ENCODE data around the gene LTN1. TPM values are rescaled to one million over a fixed set of nuclear protein-coding genes. Genes with fewer than 3 reads are reported as not detected.
A peak's percentile ranks its signal among the peaks of the same experiment; 100 is the strongest.

Gene LTN1, protein sequence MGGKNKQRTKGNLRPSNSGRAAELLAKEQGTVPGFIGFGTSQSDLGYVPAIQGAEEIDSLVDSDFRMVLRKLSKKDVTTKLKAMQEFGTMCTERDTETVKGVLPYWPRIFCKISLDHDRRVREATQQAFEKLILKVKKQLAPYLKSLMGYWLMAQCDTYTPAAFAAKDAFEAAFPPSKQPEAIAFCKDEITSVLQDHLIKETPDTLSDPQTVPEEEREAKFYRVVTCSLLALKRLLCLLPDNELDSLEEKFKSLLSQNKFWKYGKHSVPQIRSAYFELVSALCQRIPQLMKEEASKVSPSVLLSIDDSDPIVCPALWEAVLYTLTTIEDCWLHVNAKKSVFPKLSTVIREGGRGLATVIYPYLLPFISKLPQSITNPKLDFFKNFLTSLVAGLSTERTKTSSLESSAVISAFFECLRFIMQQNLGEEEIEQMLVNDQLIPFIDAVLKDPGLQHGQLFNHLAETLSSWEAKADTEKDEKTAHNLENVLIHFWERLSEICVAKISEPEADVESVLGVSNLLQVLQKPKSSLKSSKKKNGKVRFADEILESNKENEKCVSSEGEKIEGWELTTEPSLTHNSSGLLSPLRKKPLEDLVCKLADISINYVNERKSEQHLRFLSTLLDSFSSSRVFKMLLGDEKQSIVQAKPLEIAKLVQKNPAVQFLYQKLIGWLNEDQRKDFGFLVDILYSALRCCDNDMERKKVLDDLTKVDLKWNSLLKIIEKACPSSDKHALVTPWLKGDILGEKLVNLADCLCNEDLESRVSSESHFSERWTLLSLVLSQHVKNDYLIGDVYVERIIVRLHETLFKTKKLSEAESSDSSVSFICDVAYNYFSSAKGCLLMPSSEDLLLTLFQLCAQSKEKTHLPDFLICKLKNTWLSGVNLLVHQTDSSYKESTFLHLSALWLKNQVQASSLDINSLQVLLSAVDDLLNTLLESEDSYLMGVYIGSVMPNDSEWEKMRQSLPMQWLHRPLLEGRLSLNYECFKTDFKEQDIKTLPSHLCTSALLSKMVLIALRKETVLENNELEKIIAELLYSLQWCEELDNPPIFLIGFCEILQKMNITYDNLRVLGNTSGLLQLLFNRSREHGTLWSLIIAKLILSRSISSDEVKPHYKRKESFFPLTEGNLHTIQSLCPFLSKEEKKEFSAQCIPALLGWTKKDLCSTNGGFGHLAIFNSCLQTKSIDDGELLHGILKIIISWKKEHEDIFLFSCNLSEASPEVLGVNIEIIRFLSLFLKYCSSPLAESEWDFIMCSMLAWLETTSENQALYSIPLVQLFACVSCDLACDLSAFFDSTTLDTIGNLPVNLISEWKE (N-terminal part only)
- 32.9 TPM for total RNA-seq (ENCODE audit: unreplicated experiment)
- long read RNA-seq, partial matches to known transcripts: 3 of 4 reads
- long read RNA-seq, other reads (novel, unspliced or antisense): 1 of 4 reads

DNA sequence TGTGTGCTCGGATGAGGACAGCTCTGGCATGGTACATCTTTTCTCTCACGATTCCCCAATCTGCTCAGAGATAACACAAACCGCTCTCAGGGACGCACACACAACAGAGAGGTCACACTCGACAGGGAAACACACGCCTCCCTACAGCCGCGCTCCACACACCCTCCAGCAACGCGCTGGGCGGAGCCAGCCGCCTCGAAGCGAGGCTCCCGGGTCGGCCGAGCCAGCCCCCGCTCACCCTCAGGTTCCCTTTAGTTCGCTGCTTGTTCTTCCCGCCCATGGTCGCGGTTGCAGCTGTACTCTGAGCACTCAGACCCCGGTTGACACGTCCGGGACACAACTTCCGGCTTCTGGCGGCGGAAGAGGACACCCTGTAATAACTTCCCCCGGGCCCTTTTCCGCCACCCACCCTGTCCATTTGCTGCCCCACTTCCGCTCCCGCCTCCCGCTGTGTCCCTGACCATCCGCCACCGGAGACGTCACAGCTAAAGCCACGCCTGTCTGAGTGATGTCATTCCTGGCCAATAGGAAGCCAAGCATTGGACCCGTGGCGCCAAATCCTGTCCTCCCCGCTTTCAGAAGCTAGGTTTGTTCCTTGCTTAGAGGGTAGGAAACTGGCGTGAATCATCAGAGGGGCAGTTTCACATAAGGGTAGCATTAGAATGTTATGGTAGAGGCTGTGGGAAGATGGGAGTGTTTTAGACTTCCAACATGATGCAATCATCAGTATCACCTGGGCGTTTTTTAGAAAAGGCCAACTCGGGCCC lies at the start of gene LTN1:
TSS of gene LTN1 (minus strand) at position 352 of the 767 bp plus-strand sequence. CDS start at position 280, 72 bp downstream.
- peaks cover 3% of the 10 kb centered on the region for H3K27me3 Mint-ChIP-seq (ENCODE audit: unreplicated experiment)
- no peak for TF ChIP-seq CTCF (IDR thresholded peaks at IDR 0.05; ENCODE audit: partially characterized antibody, unreplicated experiment)
- peak within 1 kb of the TSS; percentile 91 for H3K27ac Mint-ChIP-seq (ENCODE audit: unreplicated experiment)
- H3K36me3 Mint-ChIP-seq (ENCODE audit: unreplicated experiment): no peaks in the 10 kb centered on the region
- H3K9me3 Mint-ChIP-seq (ENCODE audit: unreplicated experiment): peaks cover 5% of the 10 kb centered on the region
- peak; percentile 98 for DNase-seq
- peaks cover 2% of the 10 kb centered on the region for H3K4me1 Mint-ChIP-seq (ENCODE audit: low read depth, unreplicated experiment)
- peak within 1 kb of the TSS; percentile 94 for H3K4me3 Mint-ChIP-seq (ENCODE audit: unreplicated experiment)

DNA sequence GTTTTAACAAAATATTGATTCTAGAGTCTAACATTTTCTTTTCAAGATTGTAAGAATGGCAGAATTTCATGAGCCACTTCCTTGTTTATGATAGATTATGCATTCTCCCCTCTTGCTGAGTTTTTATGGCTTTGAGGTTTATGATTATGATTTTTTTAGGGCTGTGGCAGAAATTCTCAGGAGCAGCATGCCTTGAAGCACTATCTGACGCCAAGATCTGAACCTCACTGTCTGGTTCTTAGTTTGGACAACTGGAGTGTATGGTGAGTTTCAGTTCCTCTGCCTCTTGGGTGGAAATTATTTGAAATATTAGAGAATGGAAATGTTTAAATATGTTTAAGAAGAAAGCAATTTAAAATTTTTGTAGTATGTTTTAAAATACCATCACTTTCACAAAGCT lies 42.0 kb upstream of the LTN1 start:
- no peak for TF ChIP-seq CTCF (IDR thresholded peaks at IDR 0.05; ENCODE audit: partially characterized antibody, unreplicated experiment)
- DNase-seq: no peak
- no peaks in the 10 kb centered on the region for H3K9me3 Mint-ChIP-seq (ENCODE audit: unreplicated experiment)
- H3K27me3 Mint-ChIP-seq (ENCODE audit: unreplicated experiment): no peaks in the 10 kb centered on the region
- no peaks in the 10 kb centered on the region for H3K36me3 Mint-ChIP-seq (ENCODE audit: unreplicated experiment)
- no peaks in the 10 kb centered on the region for H3K4me1 Mint-ChIP-seq (ENCODE audit: low read depth, unreplicated experiment)
- H3K27ac Mint-ChIP-seq (ENCODE audit: unreplicated experiment): no peak overlapping the region
- no peak overlapping the region for H3K4me3 Mint-ChIP-seq (ENCODE audit: unreplicated experiment)

DNA sequence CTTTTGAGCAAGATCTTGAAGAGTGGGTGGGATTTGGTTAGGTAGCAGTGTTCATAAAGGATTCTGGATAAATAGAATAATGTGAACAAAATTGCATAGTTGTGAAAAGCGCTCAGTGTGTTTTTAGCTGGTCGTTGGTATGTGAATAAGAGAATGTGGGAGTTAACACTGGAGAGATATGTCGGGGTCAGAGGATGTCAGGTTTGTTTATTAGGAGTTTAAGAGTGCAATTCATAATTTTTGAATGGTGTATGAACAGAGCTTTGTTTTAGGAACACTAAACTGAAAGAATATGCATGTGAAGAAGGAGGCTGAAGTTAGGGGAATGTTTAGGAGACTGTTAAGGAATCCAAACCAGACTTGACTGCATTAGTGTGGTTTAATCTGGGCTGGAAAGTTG lies 41.2 kb upstream of the LTN1 start:
- Mint-ChIP-seq H3K4me1 (ENCODE audit: low read depth, unreplicated experiment) (no peaks in the 10 kb centered on the region), H3K36me3 (ENCODE audit: unreplicated experiment) (no peaks in the 10 kb centered on the region)

More for the DNA sequence above, 41.2 kb upstream of the LTN1 start:
- H3K27ac Mint-ChIP-seq (ENCODE audit: unreplicated experiment): no peak overlapping the region
- no peak overlapping the region for H3K4me3 Mint-ChIP-seq (ENCODE audit: unreplicated experiment)
- H3K9me3 Mint-ChIP-seq (ENCODE audit: unreplicated experiment): no peaks in the 10 kb centered on the region
- TF ChIP-seq CTCF (IDR thresholded peaks at IDR 0.05; ENCODE audit: partially characterized antibody, unreplicated experiment): no peak
- no peak for DNase-seq
- H3K27me3 Mint-ChIP-seq (ENCODE audit: unreplicated experiment): no peaks in the 10 kb centered on the region
